HG03432 (cell line): ENCODE measurements around the gene ADGRB3.
"Not testable (repeated sequence)": the region's sequence is repeated elsewhere in the genome, so short reads cannot be mapped to it uniquely, and the experiment has no call there.

Experiments
- ATAC-seq: cut with Tn5 transposase; IDR thresholded peaks from one replicate; pipeline ENCODE4 v1.9.1; 2021; ENCODE audit warnings: mild to moderate bottlenecking, moderate library complexity; ENCODE audit not compliant: unreplicated experiment

ADGRB3 gene

GRCh38 chr6:69102416-69102815, 467.3 kb downstream of the ADGRB3 start:
- ATAC-seq = no peak

- no peak for ATAC-seq
Observed at GRCh38 chr6:69105288-69105687, 470.2 kb downstream of the ADGRB3 start.

GRCh38 chr6:69106511-69106910, 471.4 kb downstream of the ADGRB3 start:
- ATAC-seq = no peak

- ATAC-seq = no peak
Observed at GRCh38 chr6:69111301-69111700, 476.2 kb downstream of the ADGRB3 start.

- no peak for ATAC-seq
Observed at GRCh38 chr6:69116658-69117057, 481.6 kb downstream of the ADGRB3 start.

- ATAC-seq = not testable (repeated sequence)
Observed at GRCh38 chr6:69121461-69122406, 486.7 kb downstream of the ADGRB3 start.

GRCh38 chr6:69122407-69122773, 487.3 kb downstream of the ADGRB3 start:
- ATAC-seq = no peak

GRCh38 chr6:69128411-69128810, 493.3 kb downstream of the ADGRB3 start:
- ATAC-seq = no peak

- no peak for ATAC-seq
Observed at GRCh38 chr6:69129046-69129445, 494.0 kb downstream of the ADGRB3 start.

- no peak for ATAC-seq
Observed at GRCh38 chr6:69135927-69136326, 500.8 kb downstream of the ADGRB3 start.

- no peak for ATAC-seq
Observed at GRCh38 chr6:69138148-69138547, 503.1 kb downstream of the ADGRB3 start.

GRCh38 chr6:69138893-69139494, 503.9 kb downstream of the ADGRB3 start:
- no peak for ATAC-seq

- no peak for ATAC-seq
Observed at GRCh38 chr6:69145062-69145461, 510.0 kb downstream of the ADGRB3 start.

- ATAC-seq = no peak
Observed at GRCh38 chr6:69146385-69146784, 511.3 kb downstream of the ADGRB3 start.

- ATAC-seq = no peak
Observed at GRCh38 chr6:69155467-69155866, 520.4 kb downstream of the ADGRB3 start.

- ATAC-seq = no peak
Observed at GRCh38 chr6:69162811-69163210, 527.7 kb downstream of the ADGRB3 start.

- ATAC-seq = no peak
Observed at GRCh38 chr6:69164564-69165229, 529.6 kb downstream of the ADGRB3 start.

- ATAC-seq = peak; percentile 63
Observed at GRCh38 chr6:69179681-69180080, 544.6 kb downstream of the ADGRB3 start.

GRCh38 chr6:69180361-69181067, 545.4 kb downstream of the ADGRB3 start:
- ATAC-seq = no peak

- no peak for ATAC-seq
Observed at GRCh38 chr6:69181964-69182363, 546.9 kb downstream of the ADGRB3 start.

GRCh38 chr6:69185276-69185675, 550.2 kb downstream of the ADGRB3 start:
- no peak for ATAC-seq
